GOT3 (cell line): ENCODE measurements around the gene KRTAP2-4.
"Not testable (repeated sequence)": the region's sequence is repeated elsewhere in the genome, so short reads cannot be mapped to it uniquely, and the experiment has no call there.

Source experiments
- DNase-seq: peaks from one replicate; lab custom pipeline; 2025; ENCODE audit warnings: mixed read lengths; lab: John Stamatoyannopoulos, UW

KRTAP2-4 gene

GRCh38 chr17:41071606-41072360 lies 6.1 kb upstream of the KRTAP2-4 start:
- no peak for DNase-seq

DNA sequence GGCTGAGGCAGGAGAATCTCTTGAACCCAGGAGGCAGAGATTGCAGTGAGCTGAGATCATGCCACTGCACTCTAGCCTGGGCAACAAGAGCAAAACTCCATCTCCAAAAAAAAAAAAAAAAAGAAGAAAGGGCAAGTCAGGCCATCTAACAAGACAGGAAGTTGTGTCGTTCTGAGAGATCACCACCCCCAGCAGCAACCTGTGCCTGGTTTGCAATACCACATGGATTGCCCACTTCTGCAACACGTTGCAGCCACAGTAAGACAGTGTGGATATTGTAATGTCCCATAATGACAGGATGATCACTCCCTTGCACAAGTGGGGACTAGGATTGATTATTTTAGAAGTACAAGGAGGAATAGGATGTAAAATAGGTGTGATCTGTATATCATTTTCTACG lies 3.4 kb upstream of the KRTAP2-4 start:
- DNase-seq: no peak

- DNase-seq: no peak
These were observed 1.6 kb upstream of the KRTAP2-4 start for GRCh38 chr17:41067281-41067680.

DNA sequence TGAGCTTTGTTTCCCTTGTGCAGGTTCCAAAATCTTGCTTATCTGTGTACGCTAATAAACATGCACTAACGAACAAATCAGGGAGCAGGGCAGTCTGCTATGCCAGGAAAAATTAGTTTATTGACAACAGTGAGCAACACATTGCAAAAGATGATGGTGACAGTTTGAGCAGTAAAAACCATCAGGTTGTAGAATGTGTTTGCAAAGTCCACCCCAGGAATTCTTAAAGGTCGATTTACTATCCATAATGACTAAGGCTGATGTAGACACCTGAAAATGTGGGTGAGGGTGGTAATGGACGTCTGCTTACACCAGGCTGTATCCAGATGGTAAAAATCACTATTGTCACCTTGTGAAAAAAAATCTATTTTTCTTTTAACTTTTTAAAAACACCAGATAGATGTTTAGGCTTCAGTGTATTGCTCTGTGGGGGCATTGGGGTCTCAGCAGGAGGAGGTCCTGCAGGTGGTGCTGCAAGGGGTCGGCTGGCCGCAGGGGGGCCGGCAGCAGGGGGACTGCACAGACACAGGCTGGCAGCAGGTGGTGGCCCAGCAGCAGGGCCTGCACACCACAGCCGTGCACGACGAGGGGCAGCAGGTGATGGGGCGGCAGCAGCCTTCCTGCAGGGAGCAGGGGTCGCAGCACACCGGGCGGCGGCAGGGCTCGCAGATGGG lies 526 bp downstream of the KRTAP2-4 start:
- DNase-seq: not testable (repeated sequence)

DNA sequence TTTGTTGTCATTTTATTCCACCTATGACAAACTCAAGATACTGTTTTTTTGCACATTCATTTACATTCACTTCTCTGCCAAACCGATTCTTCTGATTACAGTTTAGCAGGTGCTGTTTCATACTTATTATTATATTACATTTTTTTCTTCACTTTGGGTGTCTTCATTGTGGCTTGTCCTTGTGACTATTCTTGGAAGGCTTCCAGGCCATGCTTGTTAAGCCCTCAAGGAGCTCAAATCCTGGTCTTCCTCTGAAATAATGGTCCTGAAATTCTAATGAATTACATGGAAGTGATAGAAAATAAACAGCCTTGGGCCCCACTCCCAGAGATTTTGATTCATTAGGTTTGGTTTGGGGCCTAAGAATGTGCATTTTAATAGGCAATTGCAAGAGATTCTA lies 1.4 kb downstream of the KRTAP2-4 start:
- no peak for DNase-seq

GRCh38 chr17:41063449-41063848 lies 2.2 kb downstream of the KRTAP2-4 start:
- no peak for DNase-seq

DNA sequence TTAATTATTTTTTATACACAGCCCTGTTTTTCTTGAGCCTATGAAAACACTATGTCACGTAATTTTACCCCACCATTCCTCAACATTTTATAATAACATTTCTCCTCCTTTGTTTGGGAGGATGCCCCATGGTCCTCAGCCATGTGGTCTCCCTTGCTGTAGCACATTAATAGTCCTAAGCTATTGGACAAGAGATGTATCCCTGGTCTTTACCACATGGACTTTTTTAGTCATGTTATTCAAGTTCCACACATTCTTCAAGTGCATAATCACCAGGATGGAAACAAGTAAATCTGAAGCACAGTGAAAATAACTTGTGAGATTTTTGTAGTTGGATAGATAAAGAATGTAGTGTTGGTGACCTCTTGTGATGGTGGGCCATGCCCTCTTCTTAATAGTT lies 3.7 kb downstream of the KRTAP2-4 start:
- no peak for DNase-seq

DNA sequence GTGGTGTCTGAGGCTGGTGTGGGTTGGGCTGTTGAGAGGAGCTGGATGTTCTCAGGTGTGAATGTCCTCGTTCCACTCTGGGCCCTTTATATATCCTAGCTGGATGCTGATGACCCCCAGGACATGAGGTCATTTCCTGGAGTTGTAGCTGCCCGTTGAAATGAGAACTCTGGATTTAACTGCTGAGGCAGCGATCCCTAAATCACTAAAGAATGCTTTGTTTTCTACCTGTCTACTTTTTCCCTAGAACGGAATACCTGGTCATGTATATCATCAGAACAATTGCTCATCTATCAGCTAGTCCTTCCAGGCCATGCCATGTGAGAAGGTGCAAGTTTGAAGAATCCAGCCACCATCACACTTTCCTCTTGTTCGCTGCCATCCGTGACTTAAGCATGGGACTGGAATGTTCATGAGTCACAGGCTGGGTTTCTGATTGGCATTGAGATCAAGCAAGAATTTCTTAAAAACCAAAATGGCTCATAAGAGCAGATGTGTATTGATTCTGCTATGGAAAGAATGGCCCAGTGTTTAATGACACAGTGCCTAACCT lies 5.6 kb downstream of the KRTAP2-4 start, which contains the start of gene KRTAP2-3:
Gene KRTAP2-3, minus strand, starts transcription at position 63 of the 553 bp plus-strand sequence. CDS start 64 bp downstream, outside the sequence.
- DNase-seq: no peak

- not testable (repeated sequence) for DNase-seq
These were observed 6.2 kb downstream of the KRTAP2-4 start for GRCh38 chr17:41059276-41060051.

DNA sequence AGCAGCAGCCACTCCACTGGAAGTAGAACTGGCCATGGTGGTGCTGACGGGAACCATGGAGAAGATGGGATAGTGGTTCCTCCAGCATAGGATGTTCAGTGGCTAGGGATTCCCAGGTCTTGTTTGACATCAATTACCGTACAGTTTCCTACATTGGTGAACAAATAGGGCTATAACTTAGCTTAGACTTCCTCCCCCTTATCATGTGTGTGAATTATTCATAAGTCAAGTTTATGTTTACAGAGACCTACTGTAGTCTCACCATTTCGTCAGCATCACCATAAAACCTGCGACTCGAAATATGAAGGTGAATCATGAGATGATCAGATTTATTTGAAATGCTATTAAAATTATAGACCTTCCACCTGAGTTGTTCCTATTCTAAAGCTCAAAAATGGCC lies 6.9 kb downstream of the KRTAP2-4 start:
- DNase-seq: no peak

GRCh38 chr17:41057547-41057946 lies 8.1 kb downstream of the KRTAP2-4 start:
- no peak for DNase-seq

- DNase-seq: not testable (repeated sequence)
These were observed 10.5 kb downstream of the KRTAP2-4 start, which contains the start of gene KRTAP2-2 for GRCh38 chr17:41055130-41055529. TSS of gene KRTAP2-2 (minus strand) at chr17:41055230. CDS start at chr17:41055211, 19 bp downstream.

GRCh38 chr17:41054556-41054955 lies 11.1 kb downstream of the KRTAP2-4 start:
- not testable (repeated sequence) for DNase-seq

- no peak for DNase-seq
These were observed 11.7 kb downstream of the KRTAP2-4 start for GRCh38 chr17:41054025-41054424.

GRCh38 chr17:41052566-41052965 lies 13.1 kb downstream of the KRTAP2-4 start:
- no peak for DNase-seq

GRCh38 chr17:41049110-41049509 lies 16.6 kb downstream of the KRTAP2-4 start:
- no peak for DNase-seq

DNA sequence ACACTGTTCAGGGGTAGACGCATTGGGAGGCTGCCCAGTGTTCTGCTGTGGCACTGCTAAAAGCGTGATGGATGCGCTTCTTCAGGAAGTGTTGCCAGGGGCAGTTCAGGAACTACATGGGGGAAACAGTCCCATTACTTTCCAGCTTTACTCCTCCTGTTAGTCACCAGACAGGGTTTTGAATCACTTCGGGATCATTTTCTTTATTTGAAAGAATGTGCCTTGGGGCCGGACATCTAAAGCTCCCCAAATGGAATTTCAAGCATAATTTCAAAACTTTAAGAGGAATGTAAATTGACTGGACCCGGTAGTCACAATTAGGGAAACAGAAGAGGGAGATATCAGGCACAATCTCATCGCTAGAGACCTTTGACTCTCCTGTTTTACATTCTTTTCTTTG lies 17.2 kb downstream of the KRTAP2-4 start:
- DNase-seq: no peak

- not testable (repeated sequence) for DNase-seq
These were observed 18.8 kb downstream of the KRTAP2-4 start, which contains the start of gene KRTAP2-1 for GRCh38 chr17:41046735-41047465. TSS of gene KRTAP2-1 (minus strand) at chr17:41047316. CDS start at chr17:41047267, 49 bp downstream.

DNA sequence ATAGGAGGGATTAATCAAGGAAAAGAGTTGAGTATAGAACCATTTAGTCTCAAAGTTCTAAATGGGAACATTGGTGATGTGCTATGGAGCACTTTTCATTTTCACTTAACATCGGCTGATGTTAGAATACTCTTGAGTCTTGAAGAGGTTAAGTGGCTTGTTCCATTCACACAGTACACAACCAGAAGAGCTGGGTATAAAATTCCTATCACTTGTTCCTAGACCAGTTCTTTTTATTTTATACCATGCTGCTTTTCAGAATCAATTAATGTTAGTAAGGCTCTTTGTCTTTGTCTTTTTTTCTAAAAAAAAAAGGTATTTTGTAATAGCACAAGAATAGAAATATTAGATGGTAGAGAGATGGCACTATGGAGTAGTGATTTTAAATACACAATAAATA lies 22.7 kb downstream of the KRTAP2-4 start:
- DNase-seq: no peak

GRCh38 chr17:41040783-41041571 lies 24.7 kb downstream of the KRTAP2-4 start, which contains the start of gene KRTAP1-1:
TSS of gene KRTAP1-1 (minus strand) at chr17:41041450. CDS start at chr17:41041397, 53 bp downstream.
- DNase-seq: not testable (repeated sequence)
